ENCODE results near the gene P2RY8. TPM values are rescaled to one million over a fixed set of nuclear protein-coding genes. Genes with fewer than 3 reads are reported as not detected.
A peak's percentile ranks its signal among the peaks of the same experiment; 100 is the strongest.

The P2RY8 gene
- total RNA-seq, 1 experiment from 2014 or later, result 0.44 TPM

- H3K9me2 ChIP-seq (ENCODE audit: insufficient read depth), result no peaks in the 10 kb centered on the region
- ChIA-PET CTCF (no interaction called here), POLR2A (no interaction called here), RAD21 (ENCODE audit: low non-redundant PET in 1 of 2, low total read pairs in 2 of 2, uncharacterized antibody in 2 of 2, unreplicated experiment in 2 of 2) (no interaction called here)
- intact Hi-C loops (cut with micrococcal nuclease), result no loop called here
- no peaks in the 10 kb centered on the region for H3K36me3 ChIP-seq (ENCODE audit: control insufficient read depth in 1 of 2, insufficient read depth in 2 of 2, low read length in 2 of 2)
- H3K79me2 ChIP-seq (ENCODE audit: insufficient read depth, low read length), result no peaks in the 10 kb centered on the region
- no peak overlapping the region for H3K9ac ChIP-seq (ENCODE audit: low read length)
- H3K4me1 ChIP-seq (ENCODE audit: control insufficient read depth in 1 of 2, insufficient read depth in 2 of 2, low read length in 2 of 2), result peaks cover 0 to 5% of the 10 kb centered on the region in 2 experiments; a peak in 3 of 4 replicates
- no peaks in the 10 kb centered on the region for H3K27me3 ChIP-seq (ENCODE audit: insufficient read depth, low read length)
- no peak for TF ChIP-seq SP1 (IDR thresholded peaks at IDR 0.05; ENCODE audit: low read depth)
- no peak for TF ChIP-seq ATF3 (IDR thresholded peaks at IDR 0.05)
- TF ChIP-seq CEBPB (IDR thresholded peaks at IDR 0.05; ENCODE audit: low read depth), result no peak
- TF ChIP-seq ZFX (IDR thresholded peaks at IDR 0.05), result no peak
- TF ChIP-seq JUND (IDR thresholded peaks at IDR 0.05), result no peak
- no peak for TF ChIP-seq MAX (IDR thresholded peaks at IDR 0.05)
- no peaks in the 10 kb centered on the region for H3K9me3 ChIP-seq (ENCODE audit: control insufficient read depth in 1 of 2, insufficient read depth in 1 of 2, low read depth in 1 of 2, low read length in 2 of 2)
- H4K20me1 ChIP-seq (ENCODE audit: insufficient read depth), result no peaks in the 10 kb centered on the region
- no peak overlapping the region for H3K27ac ChIP-seq (ENCODE audit: low read depth, low read length)
- no TSS peak for BruUV-seq (replicated peaks)
- no peak overlapping the region for H3K4me2 ChIP-seq (ENCODE audit: low read length)
- ATAC-seq (no peak), DNase-seq (ENCODE audit: low read depth, low spot score) (no peak)
- H3K4me3 ChIP-seq (replicated peaks in 1 of 2; ENCODE audit: low read depth in 1 of 2, low read length in 2 of 2), result no peak overlapping the region
- H2AFZ ChIP-seq (ENCODE audit: low read depth, low read length, poor library complexity, severe bottlenecking), result no peak overlapping the region
Measured at GRCh38 chrX:1472975-1473374, 64.0 kb downstream of the P2RY8 start.

- no peak for DNase-seq (ENCODE audit: low read depth, low spot score)
Measured at GRCh38 chrX:1468250-1468772, 68.7 kb downstream of the P2RY8 start.

More at GRCh38 chrX:1468250-1468772, 68.7 kb downstream of the P2RY8 start:
- Histone ChIP-seq H3K27ac (ENCODE audit: low read depth, low read length) (peak overlapping the region; percentile 15; the same call in 1 of the 2 replicates), H3K4me2 (ENCODE audit: low read length) (peak overlapping the region; percentile 67), H3K4me3 (replicated peaks in 1 of 2; ENCODE audit: low read depth in 1 of 2, low read length in 2 of 2) (peak overlapping the region in 1 of 2 experiments; percentile 26; a peak in 1 of 4 replicates), H3K4me1 (ENCODE audit: control insufficient read depth in 1 of 2, insufficient read depth in 2 of 2, low read length in 2 of 2) (peaks cover 0 to 7% of the 10 kb centered on the region in 2 experiments; a peak in 3 of 4 replicates), H4K20me1 (ENCODE audit: insufficient read depth) (no peaks in the 10 kb centered on the region), H3K9me2 (ENCODE audit: insufficient read depth) (no peaks in the 10 kb centered on the region), H3K9me3 (ENCODE audit: control insufficient read depth in 1 of 2, insufficient read depth in 1 of 2, low read depth in 1 of 2, low read length in 2 of 2) (no peaks in the 10 kb centered on the region), H3K9ac (ENCODE audit: low read length) (peak overlapping the region; percentile 36; the same call in 1 of the 2 replicates), H3K27me3 (ENCODE audit: insufficient read depth, low read length) (no peaks in the 10 kb centered on the region), H2AFZ (ENCODE audit: low read depth, low read length, poor library complexity, severe bottlenecking) (peak overlapping the region; percentile 74), H3K36me3 (ENCODE audit: control insufficient read depth in 1 of 2, insufficient read depth in 2 of 2, low read length in 2 of 2) (no peaks in the 10 kb centered on the region), H3K79me2 (ENCODE audit: insufficient read depth, low read length) (no peaks in the 10 kb centered on the region)
- no TSS peak for BruUV-seq (replicated peaks)
- ChIA-PET POLR2A (no interaction called here), RAD21 (ENCODE audit: low non-redundant PET in 1 of 2, low total read pairs in 2 of 2, uncharacterized antibody in 2 of 2, unreplicated experiment in 2 of 2) (no interaction called here), CTCF (no interaction called here)
- intact Hi-C loops (cut with micrococcal nuclease), result no loop called here
- ATAC-seq, result peak; percentile 95
- no peak for TF ChIP-seq YY1 (IDR thresholded peaks at IDR 0.05; ENCODE audit: extremely low read depth, insufficient replicate concordance, low read depth, low read length)
- peak; percentile 20; the same call in 1 of the 2 replicates for TF ChIP-seq JUND (IDR thresholded peaks at IDR 0.05)
- no peak for TF ChIP-seq ZBTB33 (IDR thresholded peaks at IDR 0.05; ENCODE audit: extremely low read depth, insufficient replicate concordance, low read length)
- no peak for TF ChIP-seq SP1 (IDR thresholded peaks at IDR 0.05; ENCODE audit: low read depth)
- no peak for TF ChIP-seq FOSL1 (IDR thresholded peaks at IDR 0.05; ENCODE audit: low read depth)
- no peak for TF ChIP-seq EGR1 (IDR thresholded peaks at IDR 0.05; ENCODE audit: low read depth)
- peak; percentile 52; the same call in 1 of the 2 replicates for TF ChIP-seq CBX3 (IDR thresholded peaks at IDR 0.05; ENCODE audit: low read depth)
- TF ChIP-seq ZFX (IDR thresholded peaks at IDR 0.05), result no peak
- TF ChIP-seq EZH2 (IDR thresholded peaks at IDR 0.05), result no peak
- no peak for TF ChIP-seq POLR2A (IDR thresholded peaks at IDR 0.05; ENCODE audit: borderline replicate concordance, extremely low read depth, insufficient read depth, insufficient read length)
- TF ChIP-seq SRF (IDR thresholded peaks at IDR 0.05; ENCODE audit: low read depth), result no peak
- peak; percentile 23; the same call in 1 of the 2 replicates for TF ChIP-seq RAD21 (IDR thresholded peaks at IDR 0.05; ENCODE audit: low read depth)
- peak; percentile 81 for TF ChIP-seq MAX (IDR thresholded peaks at IDR 0.05)

Measured in HCT116 (cell line).